PC-3 (cell line): ENCODE data around the gene HCN4. TPM values are rescaled to one million over a fixed set of nuclear protein-coding genes. Genes with fewer than 3 reads are reported as not detected.

Source experiments
- ATAC-seq: fragments of 200-7000 bp; cut with Tn5 transposase; 2 replicates; pipeline ENCODE4 v1.9.1; 2020; ENCODE audit warnings: mild to moderate bottlenecking, moderate library complexity
- BruUV-seq: library from RNA; stranded (reverse); fragments of 400-500 nt; replicated peaks from 2 replicates; lab custom pipeline; 2021; lab: Mats Ljungman, UMichigan
- CTCF ChIA-PET: fragments of 300-600 bp; sonication (Branson Sonifier 250); formaldehyde crosslinking; loops from one replicate; lab custom pipeline; 2022; ENCODE audit warnings: antibody characterized with exemption; lab: Charles Lee
- POLR2A ChIA-PET: fragments of 300-600 bp; sonication (Branson Sonifier 250); formaldehyde crosslinking; loops from one replicate; lab custom pipeline; 2022; ENCODE audit warnings: antibody characterized with exemption; ENCODE audit not compliant: unreplicated experiment; lab: Charles Lee
- DNase-seq: peaks from one replicate; pipeline ENCODE4 v3.0.0-alpha.2; 2015
- H2AFZ ChIP-seq: fragments of 300-600 bp; sonication (generic); 2 replicates; pipeline ENCODE4 v1.6.0; 2016; ENCODE audit warnings: antibody characterized with exemption, low read length
- H3F3A ChIP-seq: fragments of 300-600 bp; sonication (generic); one replicate; pipeline ENCODE4 v1.6.0; 2017; ENCODE audit warnings: antibody characterized with exemption, low read length, control low read depth, mild to moderate bottlenecking; ENCODE audit not compliant: unreplicated experiment
- H3K27ac ChIP-seq: fragments of 300-600 bp; sonication (generic); 2 replicates; pipeline ENCODE4 v1.5.1; 2016; ENCODE audit warnings: mild to moderate bottlenecking, low read length
- H3K27me3 ChIP-seq: fragments of 300-600 bp; sonication (generic); 2 replicates; pipeline ENCODE4 v1.6.1; 2016; ENCODE audit warnings: low read length, mixed read lengths
- H3K36me3 ChIP-seq: fragments of 300-600 bp; sonication (generic); 2 replicates; pipeline ENCODE4 v1.6.1; 2016; ENCODE audit warnings: low read depth, mixed run types, low read length, mixed read lengths
- H3K4me1 ChIP-seq: fragments of 300-600 bp; sonication (generic); 2 replicates; pipeline ENCODE4 v1.5.1; 2016; ENCODE audit warnings: low read length; ENCODE audit not compliant: insufficient read depth
- H3K4me2 ChIP-seq: fragments of 300-600 bp; sonication (generic); 2 replicates; pipeline ENCODE4 v1.6.0; 2016; ENCODE audit warnings: low read length
- H3K4me3 ChIP-seq: fragments of 300-600 bp; sonication (generic); 2 replicates; pipeline ENCODE4 v1.5.1; 2016; ENCODE audit warnings: mild to moderate bottlenecking, low read length, mixed read lengths
- H3K79me2 ChIP-seq: fragments of 300-600 bp; sonication (generic); 2 replicates; pipeline ENCODE4 v1.6.1; 2017; ENCODE audit warnings: low read length, mixed read lengths
- H3K9ac ChIP-seq: fragments of 300-600 bp; sonication (generic); 2 replicates; pipeline ENCODE4 v1.6.0; 2016; ENCODE audit warnings: mild to moderate bottlenecking, low read length
- H3K9me2 ChIP-seq: fragments of 300-600 bp; sonication (generic); replicated peaks from 2 replicates; pipeline ENCODE4 v1.6.1; 2016; ENCODE audit warnings: mixed run types, low read length, mixed read lengths
- H3K9me3 ChIP-seq: fragments of 300-600 bp; sonication (generic); 2 replicates; pipeline ENCODE4 v1.6.1; 2016; ENCODE audit warnings: low read length, mixed read lengths
- H4K20me1 ChIP-seq: fragments of 300-600 bp; sonication (generic); 2 replicates; pipeline ENCODE4 v1.6.1; 2016; ENCODE audit warnings: low read length, mixed read lengths
- CTCF ChIP-seq: fragments of 300-600 bp; sonication (generic); conservative IDR thresholded peaks from 2 replicates; pipeline ENCODE4 v1.5.1; 2017; ENCODE audit warnings: antibody characterized with exemption, low read depth, mild to moderate bottlenecking, low read length
- EZH2 ChIP-seq: fragments of 300-600 bp; sonication (generic); IDR thresholded peaks from one replicate; pipeline ENCODE4 v1.6.1; 2017; ENCODE audit warnings: antibody characterized with exemption, mild to moderate bottlenecking, low read length; ENCODE audit not compliant: unreplicated experiment
- EZH2phosphoT487 ChIP-seq: fragments of 300-600 bp; sonication (generic); IDR thresholded peaks from 2 replicates; pipeline ENCODE4 v1.6.1; 2018; ENCODE audit warnings: mild to moderate bottlenecking, antibody characterized with exemption, low read length, borderline replicate concordance
- intact Hi-C: fragments of 100-400 bp; cut with micrococcal nuclease; formaldehyde crosslinking; loops from 2 replicates; pipeline ENCODE4 v1.9.0; 2023
- total RNA-seq: library from RNA; depleted of rRNA; stranded (reverse); fragments of >200 nt; gene quantifications from 2 replicates; pipeline ENCODE4 v1.2.3, GENCODE V29; 2014

The HCN4 gene
- total RNA-seq, 1 experiment from 2014 or later = not detected

- H3K4me1 ChIP-seq = no peaks in the 10 kb centered on the region
- H3K27me3 ChIP-seq = no peaks in the 10 kb centered on the region
- DNase-seq (no peak), ATAC-seq (no peak)
- ChIA-PET POLR2A (no interaction called here), CTCF (no interaction called here)
- H3K4me3 ChIP-seq = no peak overlapping the region
- no peak overlapping the region for H3K4me2 ChIP-seq
- H3K9ac ChIP-seq = no peak overlapping the region
- H3F3A ChIP-seq = no peaks in the 10 kb centered on the region
- intact Hi-C loops = no loop called here
- H3K79me2 ChIP-seq = no peaks in the 10 kb centered on the region
- H3K27ac ChIP-seq = no peak overlapping the region
- no peaks in the 10 kb centered on the region for H4K20me1 ChIP-seq
- H3K9me2 ChIP-seq = no peaks in the 10 kb centered on the region
- no peaks in the 10 kb centered on the region for H3K36me3 ChIP-seq
- no TSS peak for BruUV-seq
- H3K9me3 ChIP-seq = no peaks in the 10 kb centered on the region
- no peak for TF ChIP-seq CTCF
- no peak for TF ChIP-seq EZH2phosphoT487
- no peak for TF ChIP-seq EZH2
- no peak overlapping the region for H2AFZ ChIP-seq
Observed at GRCh38 chr15:73322665-73323373, 45.9 kb downstream of the HCN4 start.

- Histone ChIP-seq H4K20me1 (no peaks in the 10 kb centered on the region), H2AFZ (no peak overlapping the region), H3K4me1 (no peaks in the 10 kb centered on the region), H3K79me2 (no peaks in the 10 kb centered on the region), H3K36me3 (no peaks in the 10 kb centered on the region), H3F3A (no peaks in the 10 kb centered on the region), H3K4me3 (no peak overlapping the region), H3K27ac (no peak overlapping the region), H3K27me3 (no peaks in the 10 kb centered on the region), H3K9me2 (no peaks in the 10 kb centered on the region), H3K4me2 (no peak overlapping the region), H3K9ac (no peak overlapping the region), H3K9me3 (no peaks in the 10 kb centered on the region)
- intact Hi-C loops = no loop called here
- CTCF ChIA-PET = no interaction called here
- TF ChIP-seq EZH2phosphoT487 = no peak
- no peak for TF ChIP-seq EZH2
- TF ChIP-seq CTCF = no peak
- DNase-seq = no peak
- no TSS peak for BruUV-seq
- POLR2A ChIA-PET = no interaction called here
- no peak for ATAC-seq
Observed at GRCh38 chr15:73321496-73322450, 47.0 kb downstream of the HCN4 start.
